GM18498 (cell line): ENCODE measurements around the gene ANKRD53.

Experiments
- ATAC-seq: cut with Tn5 transposase; IDR thresholded peaks from one replicate; pipeline ENCODE4 v1.9.1; 2021; ENCODE audit warnings: mild to moderate bottlenecking, moderate library complexity; ENCODE audit not compliant: unreplicated experiment

ANKRD53 gene

GRCh38 chr2:70942396-70943204 is 35.8 kb upstream of the ANKRD53 start:
- no peak for ATAC-seq

- ATAC-seq = no peak
These were observed 35.1 kb upstream of the ANKRD53 start for GRCh38 chr2:70943205-70943871.

- no peak for ATAC-seq
These were observed 34.2 kb upstream of the ANKRD53 start for GRCh38 chr2:70944111-70944690.

GRCh38 chr2:70946832-70947442 is 31.5 kb upstream of the ANKRD53 start:
- no peak for ATAC-seq

- no peak for ATAC-seq
These were observed 30.8 kb upstream of the ANKRD53 start for GRCh38 chr2:70947556-70948184.

- ATAC-seq = peak; percentile 87
These were observed 30.0 kb upstream of the ANKRD53 start for GRCh38 chr2:70948337-70949003.

GRCh38 chr2:70949086-70949485 is 29.3 kb upstream of the ANKRD53 start:
- no peak for ATAC-seq

GRCh38 chr2:70954886-70955285 is 23.5 kb upstream of the ANKRD53 start:
- no peak for ATAC-seq

- no peak for ATAC-seq
These were observed 22.3 kb upstream of the ANKRD53 start for GRCh38 chr2:70956141-70956540.

GRCh38 chr2:70957798-70958197 is 20.6 kb upstream of the ANKRD53 start:
- no peak for ATAC-seq

- no peak for ATAC-seq
These were observed 19.7 kb upstream of the ANKRD53 start for GRCh38 chr2:70958759-70959158.

- ATAC-seq = no peak
These were observed 19.1 kb upstream of the ANKRD53 start for GRCh38 chr2:70959271-70959761.

- no peak for ATAC-seq
These were observed 18.3 kb upstream of the ANKRD53 start for GRCh38 chr2:70959851-70960832.

- ATAC-seq = no peak
These were observed 17.4 kb upstream of the ANKRD53 start for GRCh38 chr2:70960833-70961647.

- ATAC-seq = no peak
These were observed 16.8 kb upstream of the ANKRD53 start for GRCh38 chr2:70961648-70961994.

GRCh38 chr2:70962211-70962884 is 16.1 kb upstream of the ANKRD53 start:
- ATAC-seq = no peak

GRCh38 chr2:70962885-70963878 is 15.2 kb upstream of the ANKRD53 start:
- no peak for ATAC-seq
